Rectal smooth muscle tissue (tissue), 1 donor: Measurements from ENCODE around the gene NOTUM.
A peak's percentile ranks its signal among the peaks of the same experiment; 100 is the strongest.

Source experiments
- H3K27ac ChIP-seq: one replicate; pipeline ENCODE4 v1.7.0; 2013; ENCODE audit warnings: low read depth, low read length, inconsistent platforms
- H3K27me3 ChIP-seq: one replicate; pipeline ENCODE4 v1.7.0; 2013; ENCODE audit warnings: low read length; ENCODE audit not compliant: control insufficient read depth, insufficient read depth
- H3K36me3 ChIP-seq: one replicate; pipeline ENCODE4 v1.7.0; 2013; ENCODE audit warnings: low read length; ENCODE audit not compliant: control insufficient read depth, insufficient read depth
- H3K4me1 ChIP-seq: one replicate; pipeline ENCODE4 v1.7.0; 2013; ENCODE audit warnings: low read length; ENCODE audit not compliant: control insufficient read depth, insufficient read depth
- H3K4me3 ChIP-seq: one replicate; pipeline ENCODE4 v1.7.0; 2013; ENCODE audit warnings: low read length
- H3K9ac ChIP-seq: one replicate; pipeline ENCODE4 v1.7.0; 2013; ENCODE audit warnings: low read length

NOTUM gene

GRCh38 chr17:81913394-81914102 is 47.4 kb downstream of the NOTUM start:
- H3K36me3 ChIP-seq: peaks cover 28% of the 10 kb centered on the region
- no peaks in the 10 kb centered on the region for H3K27me3 ChIP-seq
- H3K4me1 ChIP-seq: peaks cover 11% of the 10 kb centered on the region
- no peak overlapping the region for H3K9ac ChIP-seq
- no peak overlapping the region for H3K4me3 ChIP-seq
- H3K27ac ChIP-seq: no peak overlapping the region

GRCh38 chr17:81912441-81913309 is 48.3 kb downstream of the NOTUM start:
- no peak overlapping the region for H3K9ac ChIP-seq
- H3K27ac ChIP-seq: no peak overlapping the region
- peaks cover 28% of the 10 kb centered on the region for H3K36me3 ChIP-seq
- peaks cover 11% of the 10 kb centered on the region for H3K4me1 ChIP-seq
- H3K4me3 ChIP-seq: no peak overlapping the region
- no peaks in the 10 kb centered on the region for H3K27me3 ChIP-seq

GRCh38 chr17:81911969-81912368 is 49.0 kb downstream of the NOTUM start:
- Histone ChIP-seq H3K9ac (no peak overlapping the region), H3K27me3 (no peaks in the 10 kb centered on the region), H3K27ac (no peak overlapping the region), H3K4me1 (peaks cover 8% of the 10 kb centered on the region), H3K4me3 (no peak overlapping the region), H3K36me3 (peaks cover 28% of the 10 kb centered on the region)

GRCh38 chr17:81911277-81911961 is 49.6 kb downstream of the NOTUM start, which contains the start of gene PCYT2:
TSS of gene PCYT2 (minus strand) at chr17:81911399. CDS start at chr17:81911355, 44 bp downstream.
- no peak within 1 kb of the TSS for H3K27ac ChIP-seq
- H3K4me1 ChIP-seq: peaks cover 5% of the 10 kb centered on the region
- peak within 1 kb of the TSS; percentile 87 for H3K4me3 ChIP-seq
- peaks cover 28% of the 10 kb centered on the region for H3K36me3 ChIP-seq
- H3K9ac ChIP-seq: peak within 1 kb of the TSS; percentile 30
- no peaks in the 10 kb centered on the region for H3K27me3 ChIP-seq

GRCh38 chr17:81910840-81911276 is 50.1 kb downstream of the NOTUM start:
- peaks cover 5% of the 10 kb centered on the region for H3K4me1 ChIP-seq
- peaks cover 28% of the 10 kb centered on the region for H3K36me3 ChIP-seq
- no peak overlapping the region for H3K27ac ChIP-seq
- no peaks in the 10 kb centered on the region for H3K27me3 ChIP-seq
- H3K9ac ChIP-seq: peak overlapping the region; percentile 30
- H3K4me3 ChIP-seq: peak overlapping the region; percentile 87

- Histone ChIP-seq H3K27ac (no peak overlapping the region), H3K36me3 (peaks cover 23% of the 10 kb centered on the region), H3K9ac (peak overlapping the region; percentile 30), H3K4me3 (peak overlapping the region; percentile 87), H3K27me3 (no peaks in the 10 kb centered on the region), H3K4me1 (peaks cover 5% of the 10 kb centered on the region)
Measured at GRCh38 chr17:81909966-81910839, 50.8 kb downstream of the NOTUM start.

GRCh38 chr17:81909231-81909630 is 51.8 kb downstream of the NOTUM start:
- Histone ChIP-seq H3K36me3 (peaks cover 13% of the 10 kb centered on the region), H3K4me1 (peaks cover 5% of the 10 kb centered on the region), H3K27me3 (no peaks in the 10 kb centered on the region), H3K27ac (no peak overlapping the region), H3K9ac (no peak overlapping the region), H3K4me3 (no peak overlapping the region)

GRCh38 chr17:81908793-81909192 is 52.2 kb downstream of the NOTUM start:
- H3K36me3 ChIP-seq: peaks cover 9% of the 10 kb centered on the region
- H3K4me3 ChIP-seq: no peak overlapping the region
- no peaks in the 10 kb centered on the region for H3K27me3 ChIP-seq
- H3K4me1 ChIP-seq: peaks cover 5% of the 10 kb centered on the region
- no peak overlapping the region for H3K9ac ChIP-seq
- H3K27ac ChIP-seq: no peak overlapping the region

GRCh38 chr17:81907219-81908145 is 53.5 kb downstream of the NOTUM start:
- Histone ChIP-seq H3K4me1 (peaks cover 5% of the 10 kb centered on the region), H3K9ac (no peak overlapping the region), H3K27ac (no peak overlapping the region), H3K36me3 (no peaks in the 10 kb centered on the region), H3K4me3 (no peak overlapping the region), H3K27me3 (peaks cover 3% of the 10 kb centered on the region)

- Histone ChIP-seq H3K36me3 (no peaks in the 10 kb centered on the region), H3K4me1 (peaks cover 5% of the 10 kb centered on the region), H3K4me3 (no peak overlapping the region), H3K27ac (no peak overlapping the region), H3K27me3 (peaks cover 3% of the 10 kb centered on the region), H3K9ac (no peak overlapping the region)
Measured at GRCh38 chr17:81906476-81907218, 54.3 kb downstream of the NOTUM start.
